HG03520 (cell line): ENCODE results near the gene PTPN14.

ENCODE experiments used
- ATAC-seq: cut with Tn5 transposase; IDR thresholded peaks from one replicate; pipeline ENCODE4 v1.9.1; 2021; ENCODE audit warnings: mild to moderate bottlenecking, moderate library complexity; ENCODE audit not compliant: unreplicated experiment

The PTPN14 gene

DNA sequence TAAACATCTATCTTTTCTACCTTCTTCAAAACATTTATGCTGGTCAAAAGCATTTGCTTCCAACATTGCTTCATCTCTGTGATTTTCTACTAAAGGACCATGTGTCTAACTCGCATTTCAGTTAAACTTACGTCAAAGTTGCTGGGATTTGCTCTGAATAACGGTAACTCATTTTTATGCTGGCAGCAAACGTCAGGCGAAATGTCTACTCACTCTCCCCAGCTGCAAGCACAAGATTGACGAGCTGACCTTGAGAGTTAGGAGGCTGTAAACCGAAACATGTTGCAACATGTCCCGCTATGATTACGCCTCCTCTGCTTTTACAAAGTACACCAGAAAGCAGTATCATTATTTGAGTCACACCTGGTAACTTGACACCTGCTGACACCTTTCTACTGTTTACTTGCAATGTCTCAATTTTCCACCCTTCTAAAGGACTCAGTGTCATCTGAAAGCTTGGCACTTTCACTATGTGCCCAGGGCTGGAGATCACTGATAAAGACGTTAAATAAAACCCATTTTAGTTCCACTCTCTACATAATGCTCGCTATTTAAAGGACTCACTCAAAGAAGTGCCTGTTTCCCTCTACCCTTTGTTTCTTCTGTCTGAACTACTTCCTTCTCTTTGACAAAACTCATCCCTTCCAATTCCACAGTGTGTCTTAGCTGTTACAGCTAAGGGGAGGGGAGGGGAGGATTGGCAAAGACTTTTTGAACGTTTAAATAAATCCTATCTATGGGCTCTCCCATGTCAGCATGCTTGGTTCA is 111.9 kb downstream of the PTPN14 start:
- ATAC-seq = peak; percentile 91

GRCh38 chr1:214438530-214438929 is 112.9 kb downstream of the PTPN14 start:
- ATAC-seq = no peak

- ATAC-seq = no peak
Measured at GRCh38 chr1:214438075-214438474, 113.3 kb downstream of the PTPN14 start.

DNA sequence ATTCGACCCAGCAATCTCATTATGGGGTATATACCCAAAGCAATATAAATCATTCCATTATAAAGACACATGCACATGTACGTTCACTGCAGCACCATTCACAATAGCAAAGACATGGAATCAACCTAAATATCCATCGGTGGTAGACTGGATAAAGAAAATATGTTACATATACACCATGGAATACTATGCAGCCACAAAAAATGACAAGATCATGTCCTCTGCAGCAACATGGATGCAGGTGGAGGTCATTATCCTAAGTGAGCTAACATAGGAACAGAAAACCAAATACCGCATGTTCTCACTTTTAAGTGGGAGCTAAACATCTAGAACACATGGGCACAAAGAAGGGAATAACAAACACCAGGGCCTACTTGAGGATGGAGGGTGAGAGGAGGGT is 115.5 kb downstream of the PTPN14 start:
- no peak for ATAC-seq

GRCh38 chr1:214432245-214432644 is 119.2 kb downstream of the PTPN14 start:
- ATAC-seq = no peak

DNA sequence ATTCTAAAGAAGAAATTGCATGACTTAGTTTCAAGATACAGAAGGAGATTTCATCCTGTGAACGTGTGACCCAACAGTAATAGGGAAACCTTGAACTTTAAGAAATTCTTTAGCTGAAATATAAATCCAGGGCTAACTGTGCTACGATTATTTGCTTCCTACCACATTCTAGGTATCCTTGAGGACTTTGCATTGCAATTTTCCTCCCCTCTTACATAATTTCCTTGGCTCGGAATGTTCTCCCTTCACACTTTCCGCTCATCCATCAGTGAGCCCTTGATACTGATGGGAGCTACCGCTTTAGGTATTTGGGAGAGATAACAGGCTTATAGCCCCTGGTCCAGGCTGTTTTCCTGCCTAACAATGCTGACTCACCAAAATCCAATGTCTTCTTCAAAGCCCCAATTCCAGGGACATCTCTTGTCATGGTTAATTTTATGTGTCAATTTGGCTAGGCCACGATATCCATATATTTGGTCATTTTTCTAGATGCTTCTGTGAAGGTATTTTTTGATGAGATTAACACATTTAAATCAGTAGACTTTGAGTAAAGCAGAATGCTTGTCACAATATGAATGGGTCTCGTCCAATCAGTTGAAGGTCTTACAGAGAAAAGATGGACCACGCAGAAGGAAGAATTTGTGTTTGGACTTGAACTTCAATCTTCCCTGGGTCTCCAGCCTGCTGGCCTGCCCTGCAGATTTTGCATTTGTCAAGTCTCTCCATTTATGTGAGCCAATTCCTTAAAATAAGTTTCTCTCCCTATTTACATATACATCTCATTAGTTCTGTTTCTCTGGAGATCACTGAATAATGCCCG is 121.2 kb downstream of the PTPN14 start:
- no peak for ATAC-seq

- peak; percentile 93 for ATAC-seq
Measured at GRCh38 chr1:214427871-214428277, 123.5 kb downstream of the PTPN14 start.

- ATAC-seq = no peak
Measured at GRCh38 chr1:214426426-214426812, 125.0 kb downstream of the PTPN14 start.

DNA sequence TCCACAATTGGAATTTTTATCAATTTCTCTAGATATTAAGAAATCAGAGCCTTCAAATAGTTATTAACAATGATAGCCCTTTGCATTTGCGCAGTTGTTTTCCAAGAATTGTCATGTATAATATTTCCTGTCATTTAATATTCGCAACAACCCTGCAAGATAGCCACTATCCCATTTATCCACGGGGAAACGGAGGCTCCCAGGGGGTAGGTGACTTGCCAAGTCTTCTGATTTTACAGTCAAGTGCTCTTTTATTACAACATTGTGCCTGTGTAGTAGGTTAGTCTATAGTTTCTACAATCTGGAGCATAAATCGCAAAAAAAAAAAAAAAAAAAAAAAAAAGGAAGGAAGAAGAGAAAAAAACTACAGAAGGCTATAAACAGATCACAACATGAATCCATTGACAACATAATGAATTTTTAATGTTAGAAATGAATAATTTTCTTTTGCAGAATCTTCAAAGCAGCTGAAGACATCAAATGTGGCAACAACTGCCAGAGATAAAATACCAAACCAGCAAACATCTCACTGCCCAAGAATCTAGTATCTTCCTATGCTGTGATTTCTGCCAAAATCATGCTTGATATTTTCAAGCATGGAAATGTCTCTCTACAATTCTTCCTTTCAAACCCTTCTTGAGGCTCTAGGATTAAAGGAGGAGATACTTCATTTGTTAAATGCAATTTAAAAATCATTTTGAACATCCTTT is 125.5 kb downstream of the PTPN14 start:
- ATAC-seq = no peak

DNA sequence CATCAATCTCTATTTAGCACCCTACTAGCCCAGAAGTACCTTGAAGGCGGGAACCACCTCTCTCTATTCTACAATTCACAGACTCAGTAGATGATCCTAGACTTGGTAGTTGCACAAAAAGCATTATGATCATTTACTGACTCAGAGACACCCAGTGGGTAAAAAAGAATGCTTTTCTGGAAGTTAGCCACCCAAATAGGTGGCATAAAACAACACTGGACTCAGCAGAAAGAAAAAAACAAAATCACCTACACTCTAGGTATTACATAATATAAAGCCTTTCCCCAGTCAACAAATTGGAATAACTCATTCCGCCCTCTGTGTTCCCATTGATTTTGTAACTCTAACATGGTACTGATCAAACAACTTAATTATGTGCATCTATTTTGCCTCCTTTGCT is 126.3 kb downstream of the PTPN14 start:
- no peak for ATAC-seq

- ATAC-seq = no peak
Measured at GRCh38 chr1:214423045-214423444, 128.4 kb downstream of the PTPN14 start.

GRCh38 chr1:214422137-214422671 is 129.2 kb downstream of the PTPN14 start:
- ATAC-seq = no peak

- ATAC-seq = no peak
Measured at GRCh38 chr1:214420833-214421232, 130.6 kb downstream of the PTPN14 start.

- no peak for ATAC-seq
Measured at GRCh38 chr1:214420341-214420740, 131.1 kb downstream of the PTPN14 start.

DNA sequence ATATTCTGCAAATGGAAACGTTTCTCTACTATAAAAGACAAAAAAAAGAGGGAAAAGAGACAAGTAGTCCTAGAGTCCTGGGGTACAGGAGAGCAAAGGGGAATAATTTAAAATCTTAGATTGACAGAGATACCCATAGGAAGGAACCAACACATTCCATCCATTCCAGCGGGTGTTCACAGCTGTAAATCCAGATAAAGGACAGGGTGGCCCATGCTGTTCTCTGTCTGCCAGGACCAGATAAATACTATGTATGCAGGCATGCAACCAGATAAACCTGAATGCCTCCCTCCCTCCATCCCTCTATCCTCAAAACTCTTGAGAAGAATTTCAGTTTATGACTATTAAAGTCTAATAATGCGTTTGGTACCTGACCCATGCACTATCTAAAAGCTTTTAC is 131.8 kb downstream of the PTPN14 start:
- no peak for ATAC-seq

DNA sequence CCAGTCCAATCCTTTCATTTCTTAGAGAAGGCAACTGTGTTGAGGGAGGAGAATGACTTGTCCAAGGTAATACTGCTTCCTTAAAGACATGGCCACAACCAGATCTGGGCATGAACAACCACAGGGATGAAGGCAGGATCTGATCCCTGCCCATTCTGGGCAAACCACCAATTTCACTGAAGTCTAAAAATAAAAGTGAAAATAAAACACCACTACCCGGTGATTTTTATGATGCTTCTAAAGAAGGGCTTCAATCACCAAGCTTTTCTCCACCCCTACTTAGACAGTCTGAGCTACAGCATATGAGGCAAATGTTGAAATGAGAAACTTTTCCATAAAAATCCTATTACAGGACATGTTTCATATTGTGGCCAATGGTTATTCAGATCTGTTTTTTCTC is 133.0 kb downstream of the PTPN14 start:
- no peak for ATAC-seq

DNA sequence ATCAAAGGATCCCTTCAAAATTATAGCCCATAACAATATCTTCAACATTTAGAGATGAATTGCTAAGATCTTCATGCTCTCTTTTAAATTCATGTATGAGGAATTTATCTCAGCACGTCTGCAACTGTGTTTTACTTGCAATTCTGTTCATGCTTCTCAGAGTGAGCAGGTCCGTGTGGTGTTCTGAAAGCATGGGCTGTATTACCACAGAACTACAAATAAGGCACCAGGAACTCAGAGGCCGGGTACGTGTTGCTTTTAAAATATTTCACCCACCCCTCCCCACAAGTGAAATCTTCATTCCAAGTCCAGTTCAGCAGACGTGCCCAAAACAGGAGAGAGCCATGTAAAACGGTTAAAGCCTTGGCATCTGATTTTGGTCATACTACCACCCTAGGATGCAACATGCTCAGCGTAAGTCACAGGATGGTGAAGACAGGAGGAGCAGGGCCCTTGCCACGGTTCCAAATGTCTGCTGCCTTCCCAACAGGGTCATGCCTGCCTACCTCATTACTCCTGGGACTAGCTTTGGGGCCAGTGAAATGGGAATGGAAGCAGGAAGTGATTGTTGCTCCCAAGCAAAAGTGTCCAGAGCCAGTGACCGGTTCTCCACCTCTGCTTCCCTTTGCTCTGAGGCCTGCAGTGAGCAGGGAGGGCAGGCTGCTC is 133.7 kb downstream of the PTPN14 start:
- no peak for ATAC-seq

DNA sequence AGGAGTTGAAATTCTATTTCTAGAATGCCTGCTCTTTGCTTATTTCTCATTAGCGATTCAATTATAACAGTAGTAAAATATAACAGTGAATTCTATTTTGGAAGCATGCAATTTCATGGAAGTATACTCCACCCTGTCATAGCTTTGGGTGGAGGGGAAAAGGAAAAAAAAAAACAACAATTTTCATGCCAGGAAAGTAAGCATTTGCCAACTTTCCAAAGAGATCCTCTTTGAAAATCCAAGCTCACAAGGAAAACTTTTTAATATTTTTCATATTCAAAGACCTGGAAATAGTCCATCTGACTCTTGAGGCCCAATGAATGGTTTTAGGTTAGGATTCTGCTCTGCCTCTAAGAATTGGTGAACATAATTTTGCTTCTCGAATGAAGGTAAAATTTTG is 134.5 kb downstream of the PTPN14 start:
- no peak for ATAC-seq

GRCh38 chr1:214416417-214416816 is 135.0 kb downstream of the PTPN14 start:
- no peak for ATAC-seq

- no peak for ATAC-seq
Measured at GRCh38 chr1:214415131-214415530, 136.3 kb downstream of the PTPN14 start.

DNA sequence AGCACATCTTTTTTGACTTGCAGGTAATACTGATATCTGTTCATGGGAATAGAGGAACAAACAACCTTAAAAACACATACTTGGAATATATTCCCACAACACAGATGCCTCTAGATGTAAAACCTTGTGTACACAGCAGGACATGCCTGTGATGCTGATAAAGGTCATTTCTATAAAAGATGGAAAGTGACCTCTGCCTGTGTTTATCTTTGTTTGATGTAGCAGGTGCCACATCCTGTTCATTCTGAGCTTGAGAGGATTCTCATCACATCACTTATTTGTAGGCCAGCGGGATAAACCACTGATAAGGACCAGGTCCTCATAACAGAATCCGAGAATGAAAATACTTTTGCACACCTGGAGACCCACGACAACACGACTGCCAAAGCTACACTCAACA is 136.7 kb downstream of the PTPN14 start:
- no peak for ATAC-seq
